ENCODE data around the gene SLC13A3.

SLC13A3 gene

GRCh38 chr20:46605978-46606816 is 45.1 kb downstream of the SLC13A3 start:
- H3K9me3 Mint-ChIP-seq = peaks cover 3% of the 10 kb centered on the region
- DNase-seq = no peak
- H3K4me3 Mint-ChIP-seq = no peak overlapping the region
- H3K27ac Mint-ChIP-seq = no peak overlapping the region
- peaks cover 7% of the 10 kb centered on the region for H3K4me1 Mint-ChIP-seq
- no peaks in the 10 kb centered on the region for H3K27me3 Mint-ChIP-seq (ENCODE audit: low read depth, poor library complexity)
- peaks cover 19% of the 10 kb centered on the region for H3K36me3 Mint-ChIP-seq (ENCODE audit: low read depth)
- no peak for TF ChIP-seq CTCF (IDR thresholded peaks at IDR 0.05)

- Mint-ChIP-seq H3K4me1 (peaks cover 7% of the 10 kb centered on the region), H3K36me3 (ENCODE audit: low read depth) (peaks cover 13% of the 10 kb centered on the region), H3K27me3 (ENCODE audit: low read depth, poor library complexity) (peaks cover 1% of the 10 kb centered on the region)
These were observed 46.1 kb downstream of the SLC13A3 start for GRCh38 chr20:46605181-46605580.

DNA sequence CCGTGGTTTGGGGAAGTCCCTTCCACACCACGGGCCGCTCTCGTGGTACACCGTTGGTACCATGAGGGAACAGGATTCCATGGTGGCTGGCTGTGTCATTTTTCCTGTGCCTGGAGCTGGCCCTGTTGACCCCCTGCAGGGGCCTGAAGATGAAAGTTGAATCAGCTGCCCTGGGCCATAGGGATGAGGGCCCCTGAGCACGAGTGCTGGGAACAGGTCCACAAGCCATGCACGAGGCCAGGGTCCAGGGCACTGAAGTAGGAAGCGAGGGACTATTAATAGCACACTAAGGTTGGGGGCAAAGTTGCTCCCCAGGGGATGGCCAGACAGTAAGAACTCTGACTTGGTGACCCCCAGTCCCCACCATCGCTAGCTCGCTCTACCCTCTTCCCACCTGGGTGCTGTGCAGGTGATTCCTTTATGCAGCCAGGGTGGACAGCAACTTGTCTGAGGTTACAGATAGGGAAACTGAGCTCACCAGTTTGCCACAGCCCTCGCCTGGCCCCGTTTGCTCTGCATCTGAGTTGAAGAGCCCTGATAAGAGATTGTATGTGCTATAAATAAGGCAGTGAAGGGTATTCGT is 46.6 kb downstream of the SLC13A3 start:
- Mint-ChIP-seq H3K9me3 (no peaks in the 10 kb centered on the region), H3K4me3 (no peak overlapping the region), H3K27me3 (ENCODE audit: low read depth, poor library complexity) (peaks cover 6% of the 10 kb centered on the region), H3K36me3 (ENCODE audit: low read depth) (peaks cover 9% of the 10 kb centered on the region), H3K4me1 (peaks cover 7% of the 10 kb centered on the region), H3K27ac (no peak overlapping the region)
- DNase-seq = no peak
- no peak for TF ChIP-seq CTCF (IDR thresholded peaks at IDR 0.05)

More at GRCh38 chr20:46605181-46605580, 46.1 kb downstream of the SLC13A3 start:
- no peaks in the 10 kb centered on the region for H3K9me3 Mint-ChIP-seq
- H3K4me3 Mint-ChIP-seq = no peak overlapping the region
- TF ChIP-seq CTCF (IDR thresholded peaks at IDR 0.05) = no peak
- no peak for DNase-seq
- no peak overlapping the region for H3K27ac Mint-ChIP-seq

DNA sequence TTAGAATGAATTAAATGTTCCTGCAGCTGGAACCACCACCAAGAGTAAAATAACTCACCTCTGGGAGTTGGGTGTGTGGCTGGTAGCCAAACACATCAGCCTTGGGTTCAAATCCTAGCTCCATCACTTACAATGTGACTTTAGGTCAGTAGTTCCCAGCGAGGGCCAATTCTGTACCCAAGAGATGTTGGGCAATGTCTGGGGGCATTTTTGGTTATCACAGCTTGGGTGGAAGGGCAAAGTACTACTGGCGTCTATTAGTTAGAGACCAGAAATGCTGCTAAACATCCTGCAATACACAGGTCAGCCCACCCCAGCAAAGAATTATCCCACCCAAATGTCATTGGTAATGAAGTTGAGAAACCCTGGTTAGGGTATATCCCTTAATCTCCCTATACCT is 48.8 kb downstream of the SLC13A3 start:
- no peak for DNase-seq
- Mint-ChIP-seq H3K4me1 (peaks cover 7% of the 10 kb centered on the region), H3K36me3 (ENCODE audit: low read depth) (peaks cover 5% of the 10 kb centered on the region), H3K27ac (no peak overlapping the region), H3K27me3 (ENCODE audit: low read depth, poor library complexity) (peaks cover 9% of the 10 kb centered on the region), H3K9me3 (no peaks in the 10 kb centered on the region), H3K4me3 (no peak overlapping the region)
- TF ChIP-seq CTCF (IDR thresholded peaks at IDR 0.05) = no peak

DNA sequence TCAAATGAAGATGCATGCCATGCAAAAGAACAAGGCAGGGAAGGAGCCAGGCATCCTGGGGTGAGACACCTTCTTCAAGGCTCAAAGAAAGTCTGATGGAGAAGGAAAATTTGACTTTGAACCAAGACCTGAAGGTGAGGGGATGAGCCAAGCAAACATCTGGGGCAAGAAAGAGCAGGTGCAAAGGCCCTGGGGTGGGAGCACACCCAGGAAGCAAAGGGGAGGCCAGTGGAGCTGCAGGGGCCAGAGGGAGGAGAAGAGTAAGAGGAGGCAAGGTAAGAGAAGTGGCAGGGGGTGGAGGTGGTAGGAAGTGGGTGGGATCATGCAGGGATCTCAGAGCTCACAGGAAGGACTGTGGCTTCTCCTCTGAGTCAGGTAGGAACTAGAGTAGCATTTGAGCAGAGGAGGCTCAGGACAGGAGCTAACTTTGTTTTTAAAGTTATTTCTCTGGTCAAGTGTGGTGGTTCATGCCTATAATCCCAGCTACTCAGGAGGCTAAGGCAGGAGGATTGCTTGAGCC is 49.6 kb downstream of the SLC13A3 start:
- H3K36me3 Mint-ChIP-seq (ENCODE audit: low read depth) = peaks cover 5% of the 10 kb centered on the region
- TF ChIP-seq CTCF (IDR thresholded peaks at IDR 0.05) = no peak
- no peak overlapping the region for H3K27ac Mint-ChIP-seq
- DNase-seq = no peak
- peaks cover 7% of the 10 kb centered on the region for H3K4me1 Mint-ChIP-seq
- H3K27me3 Mint-ChIP-seq (ENCODE audit: low read depth, poor library complexity) = peaks cover 9% of the 10 kb centered on the region
- H3K4me3 Mint-ChIP-seq = no peak overlapping the region
- no peaks in the 10 kb centered on the region for H3K9me3 Mint-ChIP-seq
